Measurements from ENCODE around the gene SLC7A6. TPM values are rescaled to one million over a fixed set of nuclear protein-coding genes. Genes with fewer than 3 reads are reported as not detected.

SLC7A6 gene
- total and polyA plus RNA-seq, 2 of the 13 experiments (the other 11 are each of a cell fraction or from before 2014, with no cell fraction given): 35.8 to 70.8 TPM

- TF ChIP-seq, protein P1, sequence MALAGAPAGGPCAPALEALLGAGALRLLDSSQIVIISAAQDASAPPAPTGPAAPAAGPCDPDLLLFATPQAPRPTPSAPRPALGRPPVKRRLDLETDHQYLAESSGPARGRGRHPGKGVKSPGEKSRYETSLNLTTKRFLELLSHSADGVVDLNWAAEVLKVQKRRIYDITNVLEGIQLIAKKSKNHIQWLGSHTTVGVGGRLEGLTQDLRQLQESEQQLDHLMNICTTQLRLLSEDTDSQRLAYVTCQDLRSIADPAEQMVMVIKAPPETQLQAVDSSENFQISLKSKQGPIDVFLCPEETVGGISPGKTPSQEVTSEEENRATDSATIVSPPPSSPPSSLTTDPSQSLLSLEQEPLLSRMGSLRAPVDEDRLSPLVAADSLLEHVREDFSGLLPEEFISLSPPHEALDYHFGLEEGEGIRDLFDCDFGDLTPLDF (CRISPR knock-in tag; IDR thresholded peaks at IDR 0.05): no peak
- no peak for TF ChIP-seq ZNF777 (CRISPR knock-in tag; IDR thresholded peaks at IDR 0.05)
- TF ChIP-seq PBX3 (CRISPR knock-in tag; IDR thresholded peaks at IDR 0.05; ENCODE audit: borderline replicate concordance): no peak
- TF ChIP-seq ZEB1 (IDR thresholded peaks at IDR 0.05; ENCODE audit: insufficient replicate concordance, low read depth): no peak
- TF ChIP-seq ZNF18 (CRISPR knock-in tag; IDR thresholded peaks at IDR 0.05; ENCODE audit: insufficient replicate concordance): no peak
- no peak for TF ChIP-seq GPN1 (CRISPR knock-in tag; IDR thresholded peaks at IDR 0.05; ENCODE audit: borderline replicate concordance)
- TF ChIP-seq LRRFIP1 (CRISPR knock-in tag; conservative IDR thresholded peaks at IDR 0.05): no peak
- peak; percentile 95 for TF ChIP-seq MYC (CRISPR knock-in tag; IDR thresholded peaks at IDR 0.05; ENCODE audit: borderline replicate concordance)
- no peak for TF ChIP-seq EED (CRISPR knock-in tag; IDR thresholded peaks at IDR 0.05)
- TF ChIP-seq, protein P2, sequence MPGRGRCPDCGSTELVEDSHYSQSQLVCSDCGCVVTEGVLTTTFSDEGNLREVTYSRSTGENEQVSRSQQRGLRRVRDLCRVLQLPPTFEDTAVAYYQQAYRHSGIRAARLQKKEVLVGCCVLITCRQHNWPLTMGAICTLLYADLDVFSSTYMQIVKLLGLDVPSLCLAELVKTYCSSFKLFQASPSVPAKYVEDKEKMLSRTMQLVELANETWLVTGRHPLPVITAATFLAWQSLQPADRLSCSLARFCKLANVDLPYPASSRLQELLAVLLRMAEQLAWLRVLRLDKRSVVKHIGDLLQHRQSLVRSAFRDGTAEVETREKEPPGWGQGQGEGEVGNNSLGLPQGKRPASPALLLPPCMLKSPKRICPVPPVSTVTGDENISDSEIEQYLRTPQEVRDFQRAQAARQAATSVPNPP (CRISPR knock-in tag; IDR thresholded peaks at IDR 0.05): no peak
- no peak for TF ChIP-seq RBFOX2 (IDR thresholded peaks at IDR 0.05; ENCODE audit: low read depth, low read length)
- TF ChIP-seq TOE1 (CRISPR knock-in tag; IDR thresholded peaks at IDR 0.05): no peak
- TF ChIP-seq PHF21A (CRISPR knock-in tag; IDR thresholded peaks at IDR 0.05): peak; percentile 76; the same call in 1 of the 2 replicates
- TF ChIP-seq ZNF672 (CRISPR knock-in tag; IDR thresholded peaks at IDR 0.05): no peak
- no peak for TF ChIP-seq FIP1L1 (IDR thresholded peaks at IDR 0.05; ENCODE audit: borderline replicate concordance, insufficient read depth, low read depth, low read length)
- TF ChIP-seq BCL6 (CRISPR knock-in tag; IDR thresholded peaks at IDR 0.05): peak; percentile 75
- no peak for TF ChIP-seq RARG (CRISPR knock-in tag; IDR thresholded peaks at IDR 0.05; ENCODE audit: low read depth)
- 0 out of 2 replicates have a peak, but pooled peaks have one; percentile 38 for TF ChIP-seq ZFP90 (CRISPR knock-in tag; IDR thresholded peaks at IDR 0.05; ENCODE audit: borderline replicate concordance)
- TF ChIP-seq TRIM24 (CRISPR knock-in tag; IDR thresholded peaks at IDR 0.05): no peak
Observed at GRCh38 chr16:68257906-68258800, 6.2 kb upstream of the SLC7A6 start (continued).
